K562 (cell line): ENCODE measurements around the gene LY6G5B. TPM values are rescaled to one million over a fixed set of nuclear protein-coding genes. Genes with fewer than 3 reads are reported as not detected.
A peak's percentile ranks its signal among the peaks of the same experiment; 100 is the strongest.

Source experiments
- ARID4B ChIP-seq: sonication (generic); formaldehyde crosslinking; IDR thresholded peaks from 2 replicates; pipeline ENCODE4 v1.8.0; 2022; ENCODE audit warnings: mild to moderate bottlenecking, missing genetic modification reagents
- CBFA2T2 ChIP-seq: fragments of 450-650 bp; conservative IDR thresholded peaks from 2 replicates; pipeline ENCODE4 v1.6.1; 2017; ENCODE audit warnings: mild to moderate bottlenecking
- CBFA2T3 ChIP-seq: fragments of 450-650 bp; IDR thresholded peaks from 2 replicates; pipeline ENCODE4 v1.6.1; 2017
- CREB1 ChIP-seq, 2 experiments: sonication (generic) in 1 of 2; formaldehyde crosslinking in 1 of 2; IDR thresholded peaks; 2 replicates each; pipeline versions ENCODE4 v1.6.1 to v1.8.0; 2012 to 2022; ENCODE audit warnings: inconsistent platforms in 1 of 2, mild to moderate bottlenecking in 1 of 2, missing genetic modification reagents in 1 of 2, moderate library complexity in 1 of 2
- EP300 ChIP-seq: IDR thresholded peaks from 2 replicates; pipeline ENCODE4 v1.6.1; 2012; ENCODE audit warnings: low read length, improper control_type of control experiment
- ETV5 ChIP-seq: sonication (generic); formaldehyde crosslinking; IDR thresholded peaks from 2 replicates; pipeline ENCODE4 v1.4.0; 2020; ENCODE audit warnings: low read depth, mild to moderate bottlenecking, missing genetic modification reagents
- MYNN ChIP-seq, 2 experiments: sonication (generic); formaldehyde crosslinking in 1 of 2; IDR thresholded peaks; 2 replicates each; pipeline versions ENCODE4 v1.5.0 to v1.6.1; 2016 to 2020; ENCODE audit warnings: antibody characterized with exemption in 1 of 2, missing genetic modification reagents in 1 of 2
- PKNOX1 ChIP-seq: fragments of 450-650 bp; IDR thresholded peaks from 2 replicates; pipeline ENCODE4 v1.6.1; 2016
- POU5F1 ChIP-seq: fragments of 150-350 bp; IDR thresholded peaks from 2 replicates; pipeline ENCODE4 v1.6.1; 2014; ENCODE audit warnings: borderline replicate concordance, low read length, low read depth, mild to moderate bottlenecking; ENCODE audit not compliant: partially characterized antibody
- ZBTB2 ChIP-seq: fragments of 450-650 bp; IDR thresholded peaks from 2 replicates; pipeline ENCODE4 v1.6.1; 2016; ENCODE audit warnings: antibody characterized with exemption
- ZFX ChIP-seq: sonication (generic); formaldehyde crosslinking; IDR thresholded peaks from 2 replicates; pipeline ENCODE4 v1.8.0; 2022; ENCODE audit warnings: mild to moderate bottlenecking, missing genetic modification reagents, moderate library complexity
- ZNF133 ChIP-seq: fragments of 250-450 bp; sonication (Bioruptor Pico); IDR thresholded peaks from 2 replicates; pipeline ENCODE4 v1.4.0; 2020; ENCODE audit warnings: mild to moderate bottlenecking
- ZNF324 ChIP-seq: fragments of 250-450 bp; sonication (Bioruptor Pico); IDR thresholded peaks from 2 replicates; pipeline ENCODE4 v1.4.0; 2020; ENCODE audit warnings: mild to moderate bottlenecking
- polyA plus RNA-seq, 8 experiments: library from polyadenylated mRNA; depleted of rRNA in 4 of 8; stranded (reverse) in 5 of 8; unstranded in 3 of 8; fragments of >200 nt; fragmentation: Nextera tagmentation in 2 of 8; fragmentation: Illumina TruSeq in 1 of 8; extraction: Ambion mirVana in 2 of 8; extraction: Trizol in 1 of 8; gene quantifications; 2 replicates each; pipeline versions ENCODE4 v1.2.1 to v1.2.3, GENCODE V29; 2011 to 2014; ENCODE audit warnings: inconsistent platforms in 1 of 8, missing spikeins in 1 of 8
- total RNA-seq, 7 experiments: library from RNA; depleted of rRNA in 6 of 7; stranded (reverse); fragments of >200 nt in 6 of 7; fragmentation: Illumina TruSeq in 2 of 7; extraction: Trizol in 2 of 7; gene quantifications; 2 replicates each; pipeline versions ENCODE4 v1.2.1 to v1.2.3, GENCODE V29; 2011 to 2021; ENCODE audit warnings: low replicate concordance in 1 of 7
- TF ChIP-seq, protein P1 (sequence below), 3 experiments: IDR thresholded peaks in 2 of 3; conservative IDR thresholded peaks in 1 of 3; 2 replicates each; pipeline ENCODE4 v1.5.1; 2011 to 2012; ENCODE audit warnings: low read length in 3 of 3, mild to moderate bottlenecking in 3 of 3, control low read depth in 2 of 3, improper control_type of control experiment in 1 of 3, inconsistent platforms in 1 of 3, low read depth in 1 of 3, mixed read lengths in 1 of 3, moderate library complexity in 1 of 3; ENCODE audit not compliant: insufficient read depth in 2 of 3
- TF ChIP-seq, protein P2 (sequence below): sonication (generic); formaldehyde crosslinking; IDR thresholded peaks from 2 replicates; pipeline ENCODE4 v1.8.0; 2023; ENCODE audit warnings: mild to moderate bottlenecking, missing genetic modification reagents

LY6G5B gene
- total and polyA plus RNA-seq, 9 of the 15 experiments (the other 6 are each of a cell fraction or from before 2014, with no cell fraction given), result 6.0 to 27.0 (median 7.5) TPM

DNA sequence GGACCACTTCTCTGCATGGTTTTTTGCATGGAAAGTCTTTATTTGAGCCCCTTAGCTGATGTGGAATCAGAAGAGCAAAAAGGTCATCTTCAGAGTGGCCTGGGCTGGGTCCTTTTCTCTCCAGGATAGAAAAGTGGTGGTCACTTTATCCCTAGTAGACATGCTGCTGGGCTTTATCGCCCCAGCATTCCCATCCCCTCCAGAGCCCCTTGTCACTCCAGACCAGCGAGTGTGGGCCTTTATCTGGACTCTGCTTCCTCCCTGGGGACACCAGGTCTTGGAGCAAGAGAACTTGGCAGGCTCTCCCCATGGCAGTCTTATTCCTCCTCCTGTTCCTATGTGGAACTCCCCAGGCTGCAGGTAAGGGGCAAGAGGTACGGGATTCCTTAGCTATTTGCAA is 36.8 kb downstream of the LY6G5B start, which contains the start of gene LY6G6F (continued):
- no peak for TF ChIP-seq ARID4B (CRISPR knock-in tag)
- peak; percentile 73 for TF ChIP-seq CBFA2T3
- TF ChIP-seq EP300, result peak; percentile 26; the same call in 1 of the 2 replicates
- no peak for TF ChIP-seq ZNF133
- peak; percentile 37; the same call in 1 of the 2 replicates for TF ChIP-seq PKNOX1
- 0 out of 2 replicates have a peak, but pooled peaks have one; percentile 31 for TF ChIP-seq ETV5 (CRISPR knock-in tag)
- TF ChIP-seq MYNN (IDR thresholded peaks at IDR 0.05), result no peak
- no peak for TF ChIP-seq MYNN (CRISPR knock-in tag; IDR thresholded peaks at IDR 0.05)
- 0 out of 2 replicates have a peak, but pooled peaks have one; percentile 12 for TF ChIP-seq ZFX (CRISPR knock-in tag)
- TF ChIP-seq, protein P1, sequence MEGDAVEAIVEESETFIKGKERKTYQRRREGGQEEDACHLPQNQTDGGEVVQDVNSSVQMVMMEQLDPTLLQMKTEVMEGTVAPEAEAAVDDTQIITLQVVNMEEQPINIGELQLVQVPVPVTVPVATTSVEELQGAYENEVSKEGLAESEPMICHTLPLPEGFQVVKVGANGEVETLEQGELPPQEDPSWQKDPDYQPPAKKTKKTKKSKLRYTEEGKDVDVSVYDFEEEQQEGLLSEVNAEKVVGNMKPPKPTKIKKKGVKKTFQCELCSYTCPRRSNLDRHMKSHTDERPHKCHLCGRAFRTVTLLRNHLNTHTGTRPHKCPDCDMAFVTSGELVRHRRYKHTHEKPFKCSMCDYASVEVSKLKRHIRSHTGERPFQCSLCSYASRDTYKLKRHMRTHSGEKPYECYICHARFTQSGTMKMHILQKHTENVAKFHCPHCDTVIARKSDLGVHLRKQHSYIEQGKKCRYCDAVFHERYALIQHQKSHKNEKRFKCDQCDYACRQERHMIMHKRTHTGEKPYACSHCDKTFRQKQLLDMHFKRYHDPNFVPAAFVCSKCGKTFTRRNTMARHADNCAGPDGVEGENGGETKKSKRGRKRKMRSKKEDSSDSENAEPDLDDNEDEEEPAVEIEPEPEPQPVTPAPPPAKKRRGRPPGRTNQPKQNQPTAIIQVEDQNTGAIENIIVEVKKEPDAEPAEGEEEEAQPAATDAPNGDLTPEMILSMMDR (IDR thresholded peaks at IDR 0.05 in 2 of 3, conservative IDR thresholded peaks at IDR 0.05 in 1 of 3; ENCODE audit: insufficient read depth in 2 of 3, low read depth in 1 of 3, low read length in 3 of 3), result peak in 1 of 3 experiments; percentile 3; a peak in 1 of 6 replicates
- TF ChIP-seq CREB1 (IDR thresholded peaks at IDR 0.05), result no peak
- no peak for TF ChIP-seq CREB1 (CRISPR knock-in tag; IDR thresholded peaks at IDR 0.05)
- TF ChIP-seq ZBTB2, result no peak
- no peak for TF ChIP-seq POU5F1
- TF ChIP-seq, protein P2, sequence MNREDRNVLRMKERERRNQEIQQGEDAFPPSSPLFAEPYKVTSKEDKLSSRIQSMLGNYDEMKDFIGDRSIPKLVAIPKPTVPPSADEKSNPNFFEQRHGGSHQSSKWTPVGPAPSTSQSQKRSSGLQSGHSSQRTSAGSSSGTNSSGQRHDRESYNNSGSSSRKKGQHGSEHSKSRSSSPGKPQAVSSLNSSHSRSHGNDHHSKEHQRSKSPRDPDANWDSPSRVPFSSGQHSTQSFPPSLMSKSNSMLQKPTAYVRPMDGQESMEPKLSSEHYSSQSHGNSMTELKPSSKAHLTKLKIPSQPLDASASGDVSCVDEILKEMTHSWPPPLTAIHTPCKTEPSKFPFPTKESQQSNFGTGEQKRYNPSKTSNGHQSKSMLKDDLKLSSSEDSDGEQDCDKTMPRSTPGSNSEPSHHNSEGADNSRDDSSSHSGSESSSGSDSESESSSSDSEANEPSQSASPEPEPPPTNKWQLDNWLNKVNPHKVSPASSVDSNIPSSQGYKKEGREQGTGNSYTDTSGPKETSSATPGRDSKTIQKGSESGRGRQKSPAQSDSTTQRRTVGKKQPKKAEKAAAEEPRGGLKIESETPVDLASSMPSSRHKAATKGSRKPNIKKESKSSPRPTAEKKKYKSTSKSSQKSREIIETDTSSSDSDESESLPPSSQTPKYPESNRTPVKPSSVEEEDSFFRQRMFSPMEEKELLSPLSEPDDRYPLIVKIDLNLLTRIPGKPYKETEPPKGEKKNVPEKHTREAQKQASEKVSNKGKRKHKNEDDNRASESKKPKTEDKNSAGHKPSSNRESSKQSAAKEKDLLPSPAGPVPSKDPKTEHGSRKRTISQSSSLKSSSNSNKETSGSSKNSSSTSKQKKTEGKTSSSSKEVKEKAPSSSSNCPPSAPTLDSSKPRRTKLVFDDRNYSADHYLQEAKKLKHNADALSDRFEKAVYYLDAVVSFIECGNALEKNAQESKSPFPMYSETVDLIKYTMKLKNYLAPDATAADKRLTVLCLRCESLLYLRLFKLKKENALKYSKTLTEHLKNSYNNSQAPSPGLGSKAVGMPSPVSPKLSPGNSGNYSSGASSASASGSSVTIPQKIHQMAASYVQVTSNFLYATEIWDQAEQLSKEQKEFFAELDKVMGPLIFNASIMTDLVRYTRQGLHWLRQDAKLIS (CRISPR knock-in tag), result no peak
- TF ChIP-seq ZNF324 (CRISPR knock-in tag), result no peak
- peak; percentile 56 for TF ChIP-seq CBFA2T2
